Nephron (organoid): Measurements from ENCODE around the gene DCAF4L1.

ENCODE experiments used
- H3K27ac Mint-ChIP-seq, 3 experiments: 2 replicates each; pipeline ENCODE4 v1.8.0; 2020; ENCODE audit warnings: mixed read lengths in 3 of 3, mild to moderate bottlenecking in 2 of 3, moderate library complexity in 1 of 3
- H3K27me3 Mint-ChIP-seq: 2 replicates; pipeline ENCODE4 v1.8.0; 2021; ENCODE audit warnings: low read depth, mild to moderate bottlenecking, moderate library complexity, mixed read lengths
- H3K36me3 Mint-ChIP-seq: 2 replicates; pipeline ENCODE4 v1.8.0; 2020; ENCODE audit warnings: low read depth, mixed read lengths
- H3K4me1 Mint-ChIP-seq: 2 replicates; pipeline ENCODE4 v1.8.0; 2020; ENCODE audit warnings: mixed read lengths
- H3K4me3 Mint-ChIP-seq, 3 experiments: 2 replicates each; pipeline ENCODE4 v1.8.0; 2020; ENCODE audit warnings: mild to moderate bottlenecking in 3 of 3, mixed read lengths in 3 of 3, moderate library complexity in 2 of 3
- H3K9me3 Mint-ChIP-seq: 2 replicates; pipeline ENCODE4 v1.8.0; 2020; ENCODE audit warnings: mixed read lengths
- TF ChIP-seq, protein P1 (sequence below), 3 experiments: fragments of 200-600 bp; sonication (generic); IDR thresholded peaks; one replicate each; pipeline ENCODE4 v1.5.0; 2021; ENCODE audit warnings: antibody characterized with exemption in 3 of 3; ENCODE audit not compliant: unreplicated experiment in 3 of 3

The DCAF4L1 gene

DNA sequence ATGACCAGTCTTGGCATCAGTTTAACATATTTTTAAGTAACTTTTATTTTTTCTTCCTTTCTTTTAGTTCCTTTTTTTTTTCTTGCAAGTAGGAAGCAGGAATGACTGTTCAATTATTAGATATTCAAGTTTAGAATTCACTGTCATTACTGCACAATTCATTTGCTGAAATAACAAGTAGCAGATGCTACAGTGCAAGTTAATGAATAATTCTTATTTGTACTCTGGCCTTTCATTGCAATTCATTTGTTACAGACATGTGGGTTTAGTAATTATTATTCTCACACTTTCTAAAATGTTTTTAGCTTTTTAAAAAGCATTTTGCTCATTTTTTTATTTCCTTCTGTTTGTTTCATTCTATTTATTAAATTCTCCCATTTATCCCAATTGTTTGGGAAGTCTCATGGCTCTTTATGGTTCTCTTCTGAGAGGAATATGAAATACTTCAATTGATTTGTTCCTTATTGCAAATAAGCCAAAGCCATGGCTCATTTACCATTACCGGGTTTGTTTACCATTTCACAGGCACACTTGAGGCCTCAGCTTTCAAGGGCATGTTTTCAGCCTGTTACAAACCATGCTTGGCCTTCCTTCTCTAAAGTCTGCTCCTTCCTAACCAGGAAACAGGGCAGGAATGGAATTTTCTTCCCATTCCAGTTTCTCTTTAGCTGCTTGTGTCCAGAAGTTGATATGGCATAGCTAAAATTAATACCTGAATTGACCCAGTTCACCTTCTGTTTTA is 4.6 kb upstream of the DCAF4L1 start:
- no peaks in the 10 kb centered on the region for H3K27me3 Mint-ChIP-seq
- TF ChIP-seq, protein P1, sequence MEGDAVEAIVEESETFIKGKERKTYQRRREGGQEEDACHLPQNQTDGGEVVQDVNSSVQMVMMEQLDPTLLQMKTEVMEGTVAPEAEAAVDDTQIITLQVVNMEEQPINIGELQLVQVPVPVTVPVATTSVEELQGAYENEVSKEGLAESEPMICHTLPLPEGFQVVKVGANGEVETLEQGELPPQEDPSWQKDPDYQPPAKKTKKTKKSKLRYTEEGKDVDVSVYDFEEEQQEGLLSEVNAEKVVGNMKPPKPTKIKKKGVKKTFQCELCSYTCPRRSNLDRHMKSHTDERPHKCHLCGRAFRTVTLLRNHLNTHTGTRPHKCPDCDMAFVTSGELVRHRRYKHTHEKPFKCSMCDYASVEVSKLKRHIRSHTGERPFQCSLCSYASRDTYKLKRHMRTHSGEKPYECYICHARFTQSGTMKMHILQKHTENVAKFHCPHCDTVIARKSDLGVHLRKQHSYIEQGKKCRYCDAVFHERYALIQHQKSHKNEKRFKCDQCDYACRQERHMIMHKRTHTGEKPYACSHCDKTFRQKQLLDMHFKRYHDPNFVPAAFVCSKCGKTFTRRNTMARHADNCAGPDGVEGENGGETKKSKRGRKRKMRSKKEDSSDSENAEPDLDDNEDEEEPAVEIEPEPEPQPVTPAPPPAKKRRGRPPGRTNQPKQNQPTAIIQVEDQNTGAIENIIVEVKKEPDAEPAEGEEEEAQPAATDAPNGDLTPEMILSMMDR (IDR thresholded peaks at IDR 0.05; ENCODE audit: unreplicated experiment in 3 of 3): no peak
- peak overlapping the region; percentile 32 to 94 (median 82) for H3K27ac Mint-ChIP-seq
- no peaks in the 10 kb centered on the region for H3K36me3 Mint-ChIP-seq
- no peaks in the 10 kb centered on the region for H3K9me3 Mint-ChIP-seq
- no peaks in the 10 kb centered on the region for H3K4me1 Mint-ChIP-seq
- H3K4me3 Mint-ChIP-seq: peak overlapping the region in 1 of 3 experiments; percentile 10

DNA sequence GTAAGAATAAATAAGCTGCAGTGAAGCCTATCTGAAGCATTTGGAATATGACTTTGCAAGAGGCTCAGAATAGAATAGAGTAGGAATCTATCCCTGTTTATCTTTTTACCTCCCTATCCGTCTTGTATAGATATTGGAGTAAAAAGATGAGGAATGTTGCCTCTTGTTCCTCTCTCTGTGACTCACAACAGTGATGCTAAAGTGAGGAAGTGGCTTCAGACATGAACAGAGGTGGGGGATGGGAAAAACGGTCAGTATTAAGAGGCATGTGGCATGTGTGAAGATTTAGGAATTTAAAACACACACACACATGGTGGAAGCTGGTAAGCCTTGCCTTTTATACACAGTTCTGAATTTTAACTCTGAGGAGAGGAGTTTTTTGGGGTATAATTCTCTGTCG is 3.8 kb upstream of the DCAF4L1 start:
- no peaks in the 10 kb centered on the region for H3K36me3 Mint-ChIP-seq
- H3K27ac Mint-ChIP-seq: peak overlapping the region in 1 of 3 experiments; percentile 94
- TF ChIP-seq, protein P1 (IDR thresholded peaks at IDR 0.05; ENCODE audit: unreplicated experiment in 3 of 3): no peak
- H3K4me1 Mint-ChIP-seq: no peaks in the 10 kb centered on the region
- H3K4me3 Mint-ChIP-seq: no peak overlapping the region
- H3K27me3 Mint-ChIP-seq: no peaks in the 10 kb centered on the region
- no peaks in the 10 kb centered on the region for H3K9me3 Mint-ChIP-seq

DNA sequence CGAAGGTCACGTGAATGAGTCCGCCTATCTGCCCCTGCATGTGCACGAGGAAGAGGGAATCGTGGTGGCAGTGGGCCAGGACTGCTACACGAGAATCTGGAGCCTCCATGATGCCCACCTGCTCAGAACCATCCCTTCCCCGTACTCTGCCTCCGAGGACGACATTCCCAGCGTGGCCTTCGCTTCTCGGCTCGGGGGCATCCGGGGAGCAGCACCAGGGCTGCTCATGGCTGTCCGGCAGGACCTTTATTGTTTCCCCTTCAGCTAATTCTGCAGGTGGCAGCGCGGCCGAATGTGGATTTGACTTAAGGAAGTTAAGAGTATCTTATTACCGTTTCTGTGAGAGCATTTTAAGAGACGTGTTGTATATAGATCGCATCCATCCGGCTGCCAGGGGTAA is 1.2 kb downstream of the DCAF4L1 start:
- TF ChIP-seq, protein P1 (IDR thresholded peaks at IDR 0.05; ENCODE audit: unreplicated experiment in 3 of 3): no peak
- Mint-ChIP-seq H3K4me3 (no peak overlapping the region), H3K9me3 (no peaks in the 10 kb centered on the region), H3K4me1 (no peaks in the 10 kb centered on the region), H3K27me3 (peaks cover 3% of the 10 kb centered on the region), H3K36me3 (no peaks in the 10 kb centered on the region), H3K27ac (no peak overlapping the region)

DNA sequence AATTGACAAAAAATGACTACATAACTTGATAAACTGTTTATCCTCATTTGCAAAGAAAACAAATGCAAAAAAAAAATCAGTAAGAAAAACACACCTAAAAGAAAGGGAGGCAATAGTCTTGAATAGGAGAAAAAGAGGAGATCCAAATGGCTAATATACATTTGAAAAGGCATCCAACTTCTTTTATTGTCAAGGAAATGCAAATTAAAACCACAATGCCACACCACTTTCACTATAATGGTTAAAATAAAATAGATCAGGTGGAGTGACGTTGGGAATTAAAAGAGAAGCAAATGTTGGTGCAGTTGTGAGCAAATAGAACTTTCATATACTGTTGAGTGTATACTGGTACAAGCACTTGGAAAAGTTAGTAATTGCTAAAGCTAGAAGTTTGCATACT is 3.6 kb downstream of the DCAF4L1 start:
- H3K27me3 Mint-ChIP-seq: peaks cover 3% of the 10 kb centered on the region
- peaks cover 14% of the 10 kb centered on the region for H3K4me1 Mint-ChIP-seq

DNA sequence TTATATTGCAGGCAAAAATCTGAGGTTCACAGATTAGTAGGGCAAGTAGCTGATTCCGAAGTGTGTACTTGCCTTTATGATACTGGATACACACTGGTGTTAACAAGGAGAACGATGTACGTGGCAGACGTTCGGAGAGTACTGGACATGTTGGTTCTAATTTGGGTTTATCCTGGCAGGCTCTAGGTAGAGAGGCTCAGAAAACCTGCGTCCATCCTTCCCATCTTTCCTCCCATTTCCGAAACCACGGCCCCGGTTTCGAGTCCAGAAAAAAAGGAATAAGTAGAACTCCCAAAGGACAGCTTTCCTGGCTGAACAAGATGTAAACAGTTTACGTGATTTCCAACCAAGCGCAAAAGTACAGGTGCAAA is 8.4 kb downstream of the DCAF4L1 start:
- TF ChIP-seq, protein P1 (IDR thresholded peaks at IDR 0.05; ENCODE audit: unreplicated experiment in 3 of 3): no peak
- H3K4me3 Mint-ChIP-seq: peak overlapping the region; percentile 93 to 100 (median 97)
- H3K9me3 Mint-ChIP-seq: no peaks in the 10 kb centered on the region
- no peaks in the 10 kb centered on the region for H3K27me3 Mint-ChIP-seq
- no peaks in the 10 kb centered on the region for H3K36me3 Mint-ChIP-seq
- peak overlapping the region; percentile 84 to 96 (median 89) for H3K27ac Mint-ChIP-seq
- H3K4me1 Mint-ChIP-seq: peaks cover 24% of the 10 kb centered on the region

More for the DNA sequence above, 3.6 kb downstream of the DCAF4L1 start:
- TF ChIP-seq, protein P1 (IDR thresholded peaks at IDR 0.05; ENCODE audit: unreplicated experiment in 3 of 3): no peak
- H3K36me3 Mint-ChIP-seq: no peaks in the 10 kb centered on the region
- no peak overlapping the region for H3K27ac Mint-ChIP-seq
- H3K9me3 Mint-ChIP-seq: no peaks in the 10 kb centered on the region
- no peak overlapping the region for H3K4me3 Mint-ChIP-seq
